C4-2B (cell line): Measurements from ENCODE around the gene BRIP1.

ENCODE experiments used
- CTCF ChIP-seq: fragments of 450-650 bp; conservative IDR thresholded peaks from 2 replicates; pipeline ENCODE4 v1.5.1; 2017; ENCODE audit warnings: mild to moderate bottlenecking
- ZFX ChIP-seq: fragments of 450-650 bp; IDR thresholded peaks from 2 replicates; pipeline ENCODE4 v1.6.1; 2017

- no peak for TF ChIP-seq CTCF
- TF ChIP-seq ZFX = no peak
Measured at GRCh38 chr17:61755078-61755477, 108.2 kb downstream of the BRIP1 start.
